ENCODE data around the gene KIF26A. TPM values are rescaled to one million over a fixed set of nuclear protein-coding genes. Genes with fewer than 3 reads are reported as not detected.
A peak's percentile ranks its signal among the peaks of the same experiment; 100 is the strongest.

KIF26A gene
- total and polyA plus RNA-seq, 7 donors, result 0.99 to 3.2 (median 1.8) TPM

- WGBS, 3 donors, result 87 to 90% (median 87%) methylated on average over 26 to 31 of the region's 31 CpGs
- Histone ChIP-seq H3K9me3 (no peaks in the 10 kb centered on the region), H3K36me3 (ENCODE audit: insufficient read depth in 1 of 2, low read depth in 1 of 2) (no peaks in the 10 kb centered on the region), H3K27ac (no peak overlapping the region), H3K4me3 (no peak overlapping the region), H3K27me3 (ENCODE audit: insufficient read depth in 3 of 3, low read length in 2 of 3) (peaks cover 0 to 18% (median 10%) of the 10 kb centered on the region in 3 donors), H3K4me1 (no peaks in the 10 kb centered on the region)
- ATAC-seq (no peak), DNase-seq (peak; percentile 9 to 44)
- TF ChIP-seq CTCF (IDR thresholded peaks at IDR 0.05), result no peak
- intact Hi-C loops (cut with DNase I), result no loop called here
Measured at GRCh38 chr14:104095426-104096310, 42.7 kb upstream of the KIF26A start.

GRCh38 chr14:104096318-104096717 lies 42.1 kb upstream of the KIF26A start:
- Histone ChIP-seq H3K4me3 (no peak overlapping the region), H3K27me3 (ENCODE audit: insufficient read depth in 3 of 3, low read length in 2 of 3) (peaks cover 0 to 14% (median 6%) of the 10 kb centered on the region in 3 donors), H3K27ac (no peak overlapping the region), H3K4me1 (no peaks in the 10 kb centered on the region), H3K9me3 (no peaks in the 10 kb centered on the region), H3K36me3 (ENCODE audit: insufficient read depth in 1 of 2, low read depth in 1 of 2) (no peaks in the 10 kb centered on the region)
- ATAC-seq, result no peak
- WGBS, 3 donors, result 77 to 83% (median 78%) methylated on average over 14 of the region's 14 CpGs
- TF ChIP-seq CTCF (IDR thresholded peaks at IDR 0.05), result no peak
- DNase-seq, result peak in 1 of 2 donors; percentile 26
- intact Hi-C loops (cut with DNase I), result no loop called here

- TF ChIP-seq CTCF (IDR thresholded peaks at IDR 0.05), result no peak
- Histone ChIP-seq H3K27me3 (ENCODE audit: insufficient read depth in 3 of 3, low read length in 2 of 3) (peaks cover 0 to 13% (median 3%) of the 10 kb centered on the region in 3 donors), H3K27ac (no peak overlapping the region), H3K9me3 (no peaks in the 10 kb centered on the region), H3K36me3 (ENCODE audit: insufficient read depth in 1 of 2, low read depth in 1 of 2) (no peaks in the 10 kb centered on the region), H3K4me3 (no peak overlapping the region), H3K4me1 (no peaks in the 10 kb centered on the region)
- WGBS, 3 donors, result 45 to 58% (median 53%) methylated on average over 23 to 25 of the region's 25 CpGs
- intact Hi-C loops (cut with DNase I), result no loop called here
- DNase-seq, result peak; percentile 12 to 42
- no peak for ATAC-seq
Measured at GRCh38 chr14:104096751-104097700, 41.4 kb upstream of the KIF26A start.

- 85 to 89% (median 87%) methylated on average over 24 to 25 of the region's 25 CpGs for WGBS, 3 donors
- Histone ChIP-seq H3K27ac (no peak overlapping the region), H3K36me3 (ENCODE audit: insufficient read depth in 1 of 2, low read depth in 1 of 2) (no peaks in the 10 kb centered on the region), H3K9me3 (no peaks in the 10 kb centered on the region), H3K4me1 (no peaks in the 10 kb centered on the region), H3K4me3 (no peak overlapping the region), H3K27me3 (ENCODE audit: insufficient read depth in 3 of 3, low read length in 2 of 3) (peaks cover 0 to 13% (median 0%) of the 10 kb centered on the region in 3 donors)
- TF ChIP-seq CTCF (IDR thresholded peaks at IDR 0.05), result no peak
- DNase-seq (peak; percentile 1 to 45), ATAC-seq (no peak)
- intact Hi-C loops (cut with DNase I), result no loop called here
Measured at GRCh38 chr14:104098272-104099095, 39.9 kb upstream of the KIF26A start.

Data from psoas muscle (tissue), 8 donors.